Upper lobe of left lung (tissue), 4 donors: Measurements from ENCODE around the gene C5orf47.

Experiments used
- POLR2A ChIP-seq, 4 donors: fragments of 450-650 bp; IDR thresholded peaks; one replicate each; pipeline ENCODE4 v1.5.1; 2016 to 2017; ENCODE audit warnings: antibody characterized with exemption in 4 of 4, mild to moderate bottlenecking in 2 of 4
- TF ChIP-seq, protein P1 (sequence below), 6 experiments: fragments of 450-650 bp in 4 of 6; fragments of 200-600 bp in 2 of 6; sonication (generic) in 2 of 6; IDR thresholded peaks; one replicate each; pipeline ENCODE4 v1.5.1; 2016 to 2019; ENCODE audit warnings: antibody characterized with exemption in 6 of 6

DNA sequence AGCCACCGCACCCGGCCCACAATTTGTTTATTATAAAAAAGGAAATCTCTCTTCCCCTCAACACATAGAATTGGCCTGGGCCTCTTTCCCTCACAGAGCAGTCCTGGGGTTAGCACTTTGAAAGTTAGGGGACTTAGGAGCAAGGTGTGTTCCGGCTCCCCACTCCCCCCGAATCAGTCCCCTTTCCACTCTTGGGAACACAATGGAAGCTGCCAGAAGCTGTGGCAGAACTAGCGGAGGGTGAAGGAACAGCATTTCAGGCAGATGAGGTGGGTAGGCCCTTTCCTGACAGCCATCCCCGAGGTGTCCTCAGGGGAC, 16.4 kb upstream of the C5orf47 start:
- TF ChIP-seq, protein P1, sequence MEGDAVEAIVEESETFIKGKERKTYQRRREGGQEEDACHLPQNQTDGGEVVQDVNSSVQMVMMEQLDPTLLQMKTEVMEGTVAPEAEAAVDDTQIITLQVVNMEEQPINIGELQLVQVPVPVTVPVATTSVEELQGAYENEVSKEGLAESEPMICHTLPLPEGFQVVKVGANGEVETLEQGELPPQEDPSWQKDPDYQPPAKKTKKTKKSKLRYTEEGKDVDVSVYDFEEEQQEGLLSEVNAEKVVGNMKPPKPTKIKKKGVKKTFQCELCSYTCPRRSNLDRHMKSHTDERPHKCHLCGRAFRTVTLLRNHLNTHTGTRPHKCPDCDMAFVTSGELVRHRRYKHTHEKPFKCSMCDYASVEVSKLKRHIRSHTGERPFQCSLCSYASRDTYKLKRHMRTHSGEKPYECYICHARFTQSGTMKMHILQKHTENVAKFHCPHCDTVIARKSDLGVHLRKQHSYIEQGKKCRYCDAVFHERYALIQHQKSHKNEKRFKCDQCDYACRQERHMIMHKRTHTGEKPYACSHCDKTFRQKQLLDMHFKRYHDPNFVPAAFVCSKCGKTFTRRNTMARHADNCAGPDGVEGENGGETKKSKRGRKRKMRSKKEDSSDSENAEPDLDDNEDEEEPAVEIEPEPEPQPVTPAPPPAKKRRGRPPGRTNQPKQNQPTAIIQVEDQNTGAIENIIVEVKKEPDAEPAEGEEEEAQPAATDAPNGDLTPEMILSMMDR (IDR thresholded peaks at IDR 0.05) = no peak
- TF ChIP-seq POLR2A (IDR thresholded peaks at IDR 0.05) = no peak
